ENCODE data around the gene SYMPK.

SYMPK gene

GRCh38 chr19:45825917-45826893 lies 36.7 kb downstream of the SYMPK start:
- no peak overlapping the region for H3K4me3 ChIP-seq (ENCODE audit: low read depth, low read length)

GRCh38 chr19:45825263-45825605 lies 37.7 kb downstream of the SYMPK start:
- H3K4me3 ChIP-seq (ENCODE audit: low read depth, low read length) = no peak overlapping the region
- TF ChIP-seq, protein P1, sequence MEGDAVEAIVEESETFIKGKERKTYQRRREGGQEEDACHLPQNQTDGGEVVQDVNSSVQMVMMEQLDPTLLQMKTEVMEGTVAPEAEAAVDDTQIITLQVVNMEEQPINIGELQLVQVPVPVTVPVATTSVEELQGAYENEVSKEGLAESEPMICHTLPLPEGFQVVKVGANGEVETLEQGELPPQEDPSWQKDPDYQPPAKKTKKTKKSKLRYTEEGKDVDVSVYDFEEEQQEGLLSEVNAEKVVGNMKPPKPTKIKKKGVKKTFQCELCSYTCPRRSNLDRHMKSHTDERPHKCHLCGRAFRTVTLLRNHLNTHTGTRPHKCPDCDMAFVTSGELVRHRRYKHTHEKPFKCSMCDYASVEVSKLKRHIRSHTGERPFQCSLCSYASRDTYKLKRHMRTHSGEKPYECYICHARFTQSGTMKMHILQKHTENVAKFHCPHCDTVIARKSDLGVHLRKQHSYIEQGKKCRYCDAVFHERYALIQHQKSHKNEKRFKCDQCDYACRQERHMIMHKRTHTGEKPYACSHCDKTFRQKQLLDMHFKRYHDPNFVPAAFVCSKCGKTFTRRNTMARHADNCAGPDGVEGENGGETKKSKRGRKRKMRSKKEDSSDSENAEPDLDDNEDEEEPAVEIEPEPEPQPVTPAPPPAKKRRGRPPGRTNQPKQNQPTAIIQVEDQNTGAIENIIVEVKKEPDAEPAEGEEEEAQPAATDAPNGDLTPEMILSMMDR (IDR thresholded peaks at IDR 0.05; ENCODE audit: low read depth, low read length) = no peak

More at GRCh38 chr19:45825917-45826893, 36.7 kb downstream of the SYMPK start:
- TF ChIP-seq, protein P1 (IDR thresholded peaks at IDR 0.05; ENCODE audit: low read depth, low read length) = no peak

- H3K4me3 ChIP-seq (ENCODE audit: low read depth, low read length) = no peak overlapping the region
- TF ChIP-seq, protein P1 (IDR thresholded peaks at IDR 0.05; ENCODE audit: low read depth, low read length) = no peak
Observed at GRCh38 chr19:45824531-45825262, 38.2 kb downstream of the SYMPK start.

- TF ChIP-seq, protein P1 (IDR thresholded peaks at IDR 0.05; ENCODE audit: low read depth, low read length) = no peak
- no peak overlapping the region for H3K4me3 ChIP-seq (ENCODE audit: low read depth, low read length)
Observed at GRCh38 chr19:45824041-45824471, 38.9 kb downstream of the SYMPK start.

DNA sequence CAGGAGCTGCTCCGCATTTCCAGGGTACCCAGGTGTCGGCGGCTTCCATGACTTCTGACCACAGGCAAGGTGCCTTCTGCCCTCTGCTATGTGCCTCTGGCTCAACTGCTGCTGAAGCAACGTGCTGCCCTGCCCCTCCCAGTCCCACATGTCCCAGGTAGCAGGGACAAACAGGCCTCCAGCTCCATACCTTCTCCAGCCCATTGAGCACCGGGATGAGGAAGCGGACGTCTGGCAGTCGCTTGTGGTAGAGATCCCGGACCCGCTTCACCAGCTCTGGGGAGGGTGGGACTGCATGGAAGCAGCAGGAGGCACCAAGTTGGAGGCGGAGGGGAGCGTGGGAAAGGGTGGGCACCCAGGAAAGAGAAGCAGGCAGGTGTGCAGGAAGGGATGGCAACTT lies 39.8 kb downstream of the SYMPK start:
- TF ChIP-seq, protein P1 (IDR thresholded peaks at IDR 0.05; ENCODE audit: low read depth, low read length) = no peak
- H3K4me3 ChIP-seq (ENCODE audit: low read depth, low read length) = no peak overlapping the region

- TF ChIP-seq, protein P1 (IDR thresholded peaks at IDR 0.05; ENCODE audit: low read depth, low read length) = no peak
- H3K4me3 ChIP-seq (ENCODE audit: low read depth, low read length) = no peak overlapping the region
Observed at GRCh38 chr19:45822716-45823115, 40.2 kb downstream of the SYMPK start.

- TF ChIP-seq, protein P1 (IDR thresholded peaks at IDR 0.05; ENCODE audit: low read depth, low read length) = no peak
Observed at GRCh38 chr19:45821570-45821969, 41.4 kb downstream of the SYMPK start.

More at GRCh38 chr19:45821570-45821969, 41.4 kb downstream of the SYMPK start:
- no peak overlapping the region for H3K4me3 ChIP-seq (ENCODE audit: low read depth, low read length)
